COLO829 (cell line): ENCODE results near the gene TBX15.

Source experiments
- DNase-seq: peaks from one replicate; pipeline ENCODE4 v3.0.0; 2012; ENCODE audit warnings: low spot score

TBX15 gene

GRCh38 chr1:118988186-118989005 is at the start of gene TBX15:
TSS of gene TBX15 (minus strand) at chr1:118988343. CDS start at chr1:118987795, 548 bp downstream.
- DNase-seq, result no peak

DNA sequence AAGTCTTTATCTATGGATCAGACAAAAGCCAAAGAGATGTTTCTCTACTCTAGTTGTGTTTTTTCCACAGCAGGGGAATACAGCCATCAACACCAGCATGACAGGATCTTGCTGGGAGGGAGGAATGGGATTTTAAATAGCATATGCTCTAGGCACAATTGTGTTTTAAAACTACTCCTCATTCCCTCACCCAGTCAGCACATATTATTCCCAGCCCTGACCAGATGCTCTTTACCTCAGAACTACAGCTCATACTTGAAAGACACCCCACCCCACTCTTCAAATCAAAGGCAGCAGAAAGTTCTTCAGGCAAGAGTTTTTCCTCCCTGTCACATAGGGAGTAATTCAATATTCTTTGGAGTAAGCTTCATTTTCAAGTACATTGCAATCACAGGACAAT is 46.2 kb upstream of the TBX15 start:
- no peak for DNase-seq

DNA sequence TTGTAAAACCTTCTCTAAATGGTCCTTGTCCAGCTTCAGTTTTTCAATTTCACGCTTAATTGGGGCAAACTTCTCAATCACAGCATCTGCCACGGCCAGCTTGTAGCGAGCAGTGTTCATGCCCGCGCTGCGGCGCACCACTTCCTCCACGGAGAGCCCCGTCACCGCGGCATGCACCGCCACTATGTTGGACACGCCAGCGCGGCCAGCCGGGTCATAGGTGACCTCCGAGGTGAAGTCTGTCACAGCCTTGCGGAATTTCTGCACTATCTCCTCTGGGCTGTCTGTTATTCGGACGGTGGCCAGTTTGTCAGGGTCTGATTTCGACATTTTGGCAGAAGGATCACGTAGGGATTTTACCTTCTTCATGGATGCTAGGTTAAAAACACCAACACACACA is 44.8 kb upstream of the TBX15 start:
- DNase-seq, result no peak

- DNase-seq, result no peak
These were observed 39.6 kb upstream of the TBX15 start for GRCh38 chr1:119027759-119028158.

DNA sequence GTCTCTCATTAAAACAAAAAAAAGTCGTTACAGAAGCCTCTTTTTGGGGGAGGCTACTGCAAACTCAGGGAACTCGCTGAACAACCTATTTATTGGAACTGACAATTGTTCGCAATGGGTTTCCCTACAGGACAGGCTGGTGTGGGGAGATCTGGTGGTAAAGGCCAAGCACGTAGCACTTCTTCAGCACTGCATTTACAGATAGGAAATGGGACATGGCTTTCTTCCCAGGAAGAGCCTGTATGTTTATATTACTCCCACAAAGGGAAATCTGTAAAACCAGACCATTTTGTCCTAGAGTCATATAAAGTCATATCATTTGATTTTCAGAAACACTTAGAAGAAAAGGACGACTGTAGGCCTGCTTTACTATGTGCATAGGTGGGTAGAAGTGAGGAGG is 38.8 kb upstream of the TBX15 start:
- no peak for DNase-seq

GRCh38 chr1:119015547-119015946 is 27.4 kb upstream of the TBX15 start:
- no peak for DNase-seq

- DNase-seq, result no peak
These were observed 24.2 kb upstream of the TBX15 start for GRCh38 chr1:119012383-119012782.

- DNase-seq, result no peak
These were observed 23.6 kb upstream of the TBX15 start for GRCh38 chr1:119011706-119012105.

GRCh38 chr1:119011116-119011515 is 23.0 kb upstream of the TBX15 start:
- no peak for DNase-seq

- DNase-seq, result no peak
These were observed 22.1 kb upstream of the TBX15 start for GRCh38 chr1:119010201-119010600.

DNA sequence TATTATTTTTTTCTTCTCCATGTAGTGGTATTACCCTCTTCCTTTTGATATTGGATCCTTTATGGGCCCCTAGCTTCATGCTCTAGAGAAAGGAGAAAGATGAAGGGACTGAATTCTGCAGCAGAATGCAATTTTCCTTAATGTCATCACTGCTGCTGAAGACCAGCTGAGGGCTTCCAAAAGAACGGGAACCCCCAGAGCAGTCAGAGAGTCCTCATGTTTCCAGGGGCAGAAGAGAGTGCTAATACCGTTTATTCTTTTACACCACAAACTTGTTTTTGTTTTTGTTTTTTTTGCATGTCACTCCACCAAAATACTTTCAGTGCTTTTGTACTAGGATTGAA is 21.1 kb upstream of the TBX15 start:
- no peak for DNase-seq

DNA sequence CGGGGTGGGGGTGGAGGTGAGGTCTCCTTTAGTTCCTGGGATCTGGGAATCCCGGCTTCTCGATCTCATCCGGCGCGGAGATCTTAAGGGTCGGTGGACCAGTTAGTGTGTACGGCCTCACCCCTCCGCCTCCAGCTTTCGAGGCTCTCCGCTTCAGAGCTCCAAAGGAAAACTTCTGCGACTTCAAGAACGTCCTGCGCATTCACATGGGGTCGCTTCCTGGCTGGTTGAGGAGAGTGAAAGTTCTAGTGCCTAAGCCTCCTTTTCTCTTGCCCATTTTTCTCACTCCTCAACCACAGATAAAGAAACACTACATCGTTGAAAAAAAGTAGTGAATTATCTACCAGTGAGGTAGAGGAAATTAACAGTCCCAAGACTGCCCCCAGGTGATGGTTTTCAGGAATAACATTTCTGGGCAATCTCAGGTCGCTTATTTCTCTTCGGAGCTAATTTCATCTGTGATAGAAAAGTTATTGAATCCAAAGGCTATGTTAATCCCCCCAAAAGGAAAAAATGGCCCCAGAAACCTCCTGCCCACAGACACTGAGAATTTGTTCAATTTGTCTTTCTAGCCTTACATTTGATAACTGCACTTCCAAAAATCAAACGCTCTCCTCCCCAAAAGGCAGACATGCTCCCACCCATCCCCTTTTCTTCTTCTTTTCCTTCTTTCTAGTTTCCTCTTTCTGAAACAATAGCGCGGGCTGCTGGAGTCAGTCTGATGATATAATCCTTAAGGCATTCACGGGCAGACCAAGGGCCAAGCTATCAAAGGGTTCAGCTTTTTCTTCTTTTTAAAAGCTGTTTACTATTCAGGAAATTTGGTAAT is 20.6 kb upstream of the TBX15 start:
- peak; percentile 14 for DNase-seq

DNA sequence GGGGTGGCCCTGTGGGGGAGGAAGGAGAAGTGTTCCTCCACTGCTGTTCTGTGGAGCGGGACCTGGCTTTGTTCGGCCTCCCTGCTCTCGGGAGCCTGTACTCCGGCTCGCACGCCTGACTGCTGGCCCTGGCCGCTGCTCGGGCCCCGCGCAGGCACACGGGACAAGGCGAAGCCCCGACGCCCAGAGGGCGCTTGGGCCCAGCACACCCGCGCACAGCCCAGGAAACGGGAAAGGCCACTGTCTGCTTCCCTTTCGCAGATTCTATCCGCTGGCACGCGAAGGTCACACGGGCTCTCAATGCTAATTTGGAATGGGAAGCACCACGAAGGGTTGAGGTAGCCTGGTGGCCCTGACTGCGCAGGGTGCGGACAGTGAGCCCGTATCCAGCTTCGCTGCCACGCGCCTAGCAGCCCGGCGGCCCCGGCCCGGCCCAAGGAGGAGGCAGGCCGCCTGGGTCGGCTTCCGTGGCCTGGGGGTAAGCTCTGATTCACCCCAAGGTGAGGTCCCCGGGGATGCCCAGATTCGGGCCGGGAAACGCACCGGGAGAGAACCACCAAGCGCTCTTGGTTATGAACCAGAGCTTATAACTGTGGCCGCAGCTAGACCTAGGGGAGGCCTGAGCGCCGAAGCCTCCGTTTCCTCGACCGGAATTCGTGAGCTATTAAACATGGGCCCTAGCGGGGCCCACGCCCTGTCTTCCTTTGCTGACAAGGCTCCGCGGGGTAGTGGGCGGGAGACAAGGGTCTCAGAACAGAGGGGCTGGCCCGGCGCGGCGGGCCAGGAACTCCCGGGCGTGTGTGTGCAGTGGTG is 19.7 kb upstream of the TBX15 start:
- DNase-seq, result no peak

DNA sequence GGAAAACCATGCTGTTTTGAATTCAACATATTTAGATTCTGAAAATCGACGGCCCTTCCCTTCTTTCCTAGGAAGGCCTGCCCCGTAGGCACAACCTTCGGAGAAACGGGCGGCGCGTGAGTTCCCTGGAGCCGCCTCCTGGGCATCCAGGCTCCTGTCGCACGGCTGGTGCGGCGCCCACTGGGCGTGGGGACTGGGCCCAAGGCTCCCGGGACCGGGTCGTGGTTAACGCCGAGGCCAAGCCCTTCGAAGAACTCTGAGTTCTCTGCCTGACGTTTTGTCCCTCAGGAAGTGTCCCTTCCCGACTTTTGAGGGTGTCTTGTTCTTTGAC is 19.2 kb upstream of the TBX15 start:
- DNase-seq, result no peak

DNA sequence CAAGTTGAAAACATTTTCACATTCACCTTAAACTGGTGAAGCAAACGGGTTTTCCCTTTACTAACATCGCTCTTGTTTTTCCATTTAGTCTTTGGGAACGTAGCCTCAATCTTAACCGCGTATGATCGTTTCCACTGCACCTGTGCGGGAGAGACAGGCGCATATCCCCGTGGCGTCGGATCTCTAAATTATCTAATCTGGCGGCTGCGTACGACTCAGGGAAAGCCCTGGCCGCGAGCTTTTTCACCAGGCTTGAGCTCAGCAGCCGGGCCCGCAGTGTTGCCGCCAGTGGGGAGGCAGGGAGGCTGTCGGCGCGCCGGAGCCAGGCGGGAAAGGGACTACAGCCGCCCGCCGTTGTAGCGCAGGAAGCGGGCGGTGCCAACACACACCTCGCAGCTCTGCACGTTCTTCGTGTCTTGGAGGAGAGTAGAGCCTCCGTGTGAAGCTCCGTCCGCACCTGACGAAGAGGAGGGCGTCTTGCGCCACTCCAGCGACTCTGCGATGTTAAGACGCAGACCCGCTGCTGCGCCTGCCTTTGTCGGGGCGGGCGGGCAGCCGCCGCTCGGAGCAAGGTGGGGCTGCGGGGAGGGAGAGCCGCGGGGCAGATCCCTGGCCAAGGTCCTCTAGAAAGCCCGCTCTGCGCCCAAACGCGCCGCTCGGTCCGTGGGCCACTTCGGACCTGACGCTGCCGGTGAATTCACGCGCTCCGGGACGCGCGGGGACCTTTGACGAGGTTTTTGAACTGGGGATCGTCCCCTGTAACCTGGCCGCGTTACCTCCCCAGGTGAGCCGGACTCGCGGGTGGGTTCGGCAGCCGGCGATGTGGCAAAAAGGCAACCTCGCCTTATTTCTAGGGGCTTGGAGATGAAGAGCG is 18.5 kb upstream of the TBX15 start:
- DNase-seq, result no peak

DNA sequence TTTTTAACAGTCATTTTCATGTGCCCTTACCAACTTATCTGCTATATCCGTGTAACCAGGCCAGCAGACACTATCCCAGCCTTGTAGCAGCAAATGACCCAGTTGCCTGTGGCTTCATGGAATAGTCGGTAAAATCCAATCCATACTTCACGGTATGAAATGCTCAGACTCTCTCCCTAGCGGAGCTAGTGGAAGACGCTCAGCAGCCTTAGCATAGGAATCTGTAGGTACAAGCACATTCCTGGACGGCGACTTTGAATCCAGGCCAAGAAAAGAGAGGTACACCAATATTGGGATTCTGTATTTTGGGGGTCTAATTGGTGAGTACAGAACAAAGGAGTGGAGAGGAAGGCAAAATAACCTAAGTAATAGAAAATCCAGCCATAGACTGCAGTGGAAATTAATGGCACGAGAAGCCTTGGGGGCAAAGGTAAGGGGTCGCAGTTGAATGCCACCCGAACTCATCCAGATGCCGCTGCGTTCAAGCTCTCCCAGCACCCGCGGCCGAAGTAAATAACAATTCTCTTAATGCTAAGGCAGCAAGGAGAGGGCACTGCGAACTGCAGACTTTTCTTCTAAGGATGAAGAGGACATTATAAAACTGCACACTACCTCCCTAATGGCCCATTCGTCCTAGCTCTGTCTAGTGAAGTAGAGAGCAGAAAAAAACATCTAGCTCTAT is 17.7 kb upstream of the TBX15 start:
- DNase-seq, result no peak

- DNase-seq, result no peak
These were observed 16.6 kb upstream of the TBX15 start for GRCh38 chr1:119004781-119005180.

- DNase-seq, result no peak
These were observed 16.0 kb upstream of the TBX15 start for GRCh38 chr1:119004129-119004527.

GRCh38 chr1:119003413-119004128 is 15.4 kb upstream of the TBX15 start:
- no peak for DNase-seq

DNA sequence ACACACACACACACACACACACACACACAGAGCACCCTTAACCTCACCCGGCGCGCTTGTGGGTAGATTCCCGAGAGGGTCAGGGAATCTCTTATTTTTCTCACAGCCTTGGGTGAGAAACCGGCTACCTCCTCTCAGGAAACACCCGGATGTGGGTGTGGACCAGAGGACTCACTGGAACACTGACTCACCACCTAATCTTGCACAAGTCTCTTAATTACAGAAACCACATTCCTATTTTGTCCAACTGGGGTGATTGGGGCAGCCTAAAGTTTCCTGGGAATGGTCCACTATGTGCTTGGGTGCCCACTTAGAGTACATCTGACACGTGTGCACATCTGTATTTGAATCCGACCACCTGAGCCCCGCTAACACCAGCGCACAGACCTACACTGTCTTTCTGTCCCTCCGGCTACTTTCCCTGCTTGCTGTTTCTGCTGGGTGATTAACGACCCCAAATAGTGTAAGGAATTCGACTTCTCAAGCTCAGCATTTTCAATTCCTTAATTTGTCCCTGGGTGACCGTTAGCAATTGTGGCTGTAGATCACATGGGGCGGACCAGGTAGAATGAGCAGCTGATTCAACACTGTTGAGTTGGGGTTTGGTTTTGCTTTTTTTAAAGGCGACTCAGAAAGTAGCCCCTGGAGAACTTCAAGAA is 14.0 kb upstream of the TBX15 start:
- DNase-seq, result no peak
